GM19035 (cell line): Measurements from ENCODE around the gene FARP1.

Source experiments
- ATAC-seq: cut with Tn5 transposase; IDR thresholded peaks from one replicate; pipeline ENCODE4 v1.9.1; 2021; ENCODE audit not compliant: unreplicated experiment

FARP1 gene

DNA sequence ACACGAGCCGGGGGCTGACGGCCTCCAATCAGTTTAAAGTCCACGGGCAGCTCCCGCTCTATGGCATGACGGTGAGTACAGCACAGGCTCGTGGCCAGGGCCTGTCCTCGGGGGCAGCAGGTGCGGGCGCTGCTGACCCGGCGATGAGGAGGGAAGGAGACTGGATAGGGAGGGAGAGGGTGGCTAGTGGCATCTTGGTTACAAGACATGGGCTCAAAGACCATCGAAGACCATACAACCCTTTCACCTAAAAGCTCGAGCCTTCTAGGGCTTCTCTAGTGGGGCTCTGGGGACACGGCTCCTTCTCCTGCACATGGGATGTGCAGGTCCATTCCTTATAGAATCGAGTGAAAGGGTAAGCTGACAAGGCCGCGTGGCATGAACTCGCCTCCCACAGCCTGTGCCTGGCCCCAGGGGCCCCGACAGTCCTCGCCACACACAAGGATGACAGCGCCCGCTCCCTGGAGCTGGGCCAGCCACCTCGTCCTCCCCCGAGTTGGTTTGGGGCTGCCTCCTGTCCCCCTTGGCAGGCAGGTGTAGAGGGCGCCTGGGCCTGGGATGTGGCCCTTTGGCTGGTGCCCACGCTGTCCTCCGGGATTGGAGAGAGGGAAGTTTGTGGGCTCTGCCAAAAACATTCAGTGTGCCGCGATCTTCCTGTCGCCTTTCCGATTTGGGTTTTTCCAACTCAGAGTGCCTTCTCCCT lies 296.4 kb downstream of the FARP1 start:
- ATAC-seq = no peak

DNA sequence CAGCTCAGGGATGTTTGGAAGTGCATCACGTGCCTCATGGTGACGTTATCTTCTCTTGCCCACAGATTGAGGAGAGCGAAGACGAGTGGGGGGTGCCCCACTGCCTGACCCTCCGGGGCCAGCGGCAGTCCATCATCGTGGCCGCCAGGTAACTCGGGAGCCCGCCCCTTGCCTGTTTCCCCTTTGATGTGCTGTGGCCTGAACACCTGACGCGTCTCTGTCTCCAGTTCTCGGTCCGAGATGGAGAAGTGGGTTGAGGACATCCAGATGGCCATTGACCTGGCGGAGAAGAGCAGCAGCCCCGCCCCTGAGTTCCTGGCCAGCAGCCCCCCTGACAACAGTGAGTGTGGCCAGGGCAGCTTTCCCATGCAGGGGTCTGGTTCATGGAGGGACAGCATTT lies 297.0 kb downstream of the FARP1 start:
- no peak for ATAC-seq

DNA sequence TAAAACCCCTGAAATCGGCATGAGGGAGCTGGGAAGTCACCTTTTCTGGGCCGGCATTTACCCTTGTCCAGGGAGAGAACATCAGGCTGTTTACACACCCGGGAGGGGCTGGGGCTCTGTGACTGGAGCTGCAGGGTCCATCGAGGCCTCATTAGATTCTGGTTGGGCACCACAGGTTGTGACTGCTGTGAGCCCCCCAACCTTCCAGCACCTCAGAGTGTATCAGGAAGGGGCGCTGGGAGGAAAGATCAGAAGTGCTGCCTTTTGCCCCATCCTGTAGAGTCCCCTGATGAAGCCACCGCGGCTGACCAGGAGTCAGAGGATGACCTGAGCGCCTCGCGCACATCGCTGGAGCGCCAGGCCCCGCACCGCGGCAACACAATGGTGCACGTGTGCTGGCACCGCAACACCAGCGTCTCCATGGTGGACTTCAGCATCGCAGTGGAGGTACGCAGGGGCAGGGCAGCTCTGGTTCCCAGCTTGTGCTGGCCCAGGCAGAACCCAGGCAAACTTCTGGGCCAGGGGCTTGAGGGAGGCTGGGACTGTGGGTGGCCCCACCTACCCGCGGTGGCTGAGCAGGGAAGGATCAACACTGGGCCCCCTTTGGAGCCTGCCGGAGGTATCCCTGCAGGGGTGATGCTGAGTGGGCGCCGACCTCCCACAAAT lies 297.6 kb downstream of the FARP1 start:
- no peak for ATAC-seq

DNA sequence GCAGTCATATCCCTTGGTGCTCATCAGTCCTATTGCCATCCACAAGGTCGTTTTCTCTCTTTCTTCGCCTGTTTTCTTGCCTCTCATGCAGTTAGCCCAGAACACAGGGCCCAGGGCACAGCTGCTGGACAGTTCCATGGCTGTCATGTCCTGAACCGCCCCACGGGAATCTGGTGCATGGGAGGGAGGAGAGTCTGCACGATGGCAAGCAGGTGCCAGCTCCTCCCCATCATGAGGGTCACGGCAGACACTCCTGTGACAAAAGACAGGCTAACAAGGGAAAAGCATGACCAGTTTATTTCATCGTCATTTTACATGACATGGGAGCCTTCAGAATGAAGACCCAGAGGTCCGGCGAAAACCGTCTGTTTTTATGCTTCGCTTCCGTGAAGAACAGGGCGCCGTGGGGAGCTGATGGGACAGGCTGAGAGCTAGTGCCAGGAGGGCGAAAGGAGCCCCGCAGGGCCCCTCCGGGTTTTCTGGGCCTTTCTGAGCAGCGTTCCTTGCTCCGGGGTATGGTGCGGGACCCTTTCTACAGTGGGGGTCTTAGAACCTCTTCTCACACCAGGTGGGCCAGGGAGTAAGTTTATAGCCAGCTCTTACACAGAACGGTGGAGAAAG lies 298.3 kb downstream of the FARP1 start:
- no peak for ATAC-seq

DNA sequence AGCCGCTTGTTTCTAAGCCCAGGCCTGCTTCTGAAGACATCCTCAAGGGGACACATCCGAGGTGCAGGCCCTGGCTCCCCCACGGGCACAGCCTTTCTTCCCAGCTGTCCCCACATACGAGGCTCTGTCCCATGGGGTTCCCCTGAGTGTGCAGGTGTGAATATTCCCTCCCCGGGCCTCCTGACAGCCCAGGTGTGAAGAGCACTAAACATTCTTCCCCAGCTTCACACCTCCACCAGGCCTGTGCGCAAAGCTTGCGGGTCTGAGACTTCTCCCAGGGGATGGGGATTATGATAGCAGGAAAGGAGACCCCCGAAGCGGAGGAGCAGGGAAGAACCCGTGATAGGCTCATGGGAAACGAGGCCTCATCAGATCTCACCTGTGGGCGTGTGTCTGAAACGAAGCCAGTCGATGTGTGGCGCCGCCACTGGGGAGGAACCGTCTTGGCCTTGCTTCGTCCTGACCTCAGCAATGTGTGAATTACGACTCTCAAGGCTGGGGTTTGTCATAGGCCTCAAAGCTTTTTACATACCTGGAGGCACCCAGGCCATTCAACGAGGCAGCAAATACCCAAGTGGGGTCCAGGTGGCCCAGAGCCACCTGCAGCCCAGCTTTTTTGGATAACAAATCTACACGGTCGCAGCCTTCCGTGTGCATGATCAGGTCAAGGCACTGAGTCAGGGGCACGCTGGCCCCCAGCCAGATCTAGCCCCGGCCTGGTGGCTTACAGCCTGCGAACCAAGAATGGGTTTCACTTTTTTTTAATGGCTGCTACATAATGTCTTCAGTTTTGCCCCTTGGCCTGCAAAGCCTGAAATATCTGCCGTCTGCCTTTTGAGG lies 299.7 kb downstream of the FARP1 start:
- ATAC-seq = no peak

DNA sequence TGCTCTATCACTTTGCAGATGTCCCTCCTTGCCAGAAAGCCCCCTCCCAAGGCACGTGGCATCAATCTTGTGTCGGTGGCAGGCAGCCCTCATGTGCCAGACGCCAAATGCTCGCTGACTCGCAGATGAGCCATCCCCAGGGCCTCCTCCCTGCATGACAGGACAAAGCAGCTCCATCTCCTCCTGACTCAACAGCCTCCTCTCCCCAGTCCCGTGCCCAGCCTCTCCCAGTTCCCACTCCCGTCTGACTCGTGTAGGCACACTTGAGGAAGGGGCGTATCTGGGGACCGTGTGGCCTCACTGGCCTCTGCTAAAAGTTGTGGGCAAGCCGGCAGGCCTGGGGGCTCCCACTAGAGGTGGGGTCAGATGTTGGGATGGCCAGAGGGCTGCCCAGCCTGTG lies 300.4 kb downstream of the FARP1 start:
- no peak for ATAC-seq

DNA sequence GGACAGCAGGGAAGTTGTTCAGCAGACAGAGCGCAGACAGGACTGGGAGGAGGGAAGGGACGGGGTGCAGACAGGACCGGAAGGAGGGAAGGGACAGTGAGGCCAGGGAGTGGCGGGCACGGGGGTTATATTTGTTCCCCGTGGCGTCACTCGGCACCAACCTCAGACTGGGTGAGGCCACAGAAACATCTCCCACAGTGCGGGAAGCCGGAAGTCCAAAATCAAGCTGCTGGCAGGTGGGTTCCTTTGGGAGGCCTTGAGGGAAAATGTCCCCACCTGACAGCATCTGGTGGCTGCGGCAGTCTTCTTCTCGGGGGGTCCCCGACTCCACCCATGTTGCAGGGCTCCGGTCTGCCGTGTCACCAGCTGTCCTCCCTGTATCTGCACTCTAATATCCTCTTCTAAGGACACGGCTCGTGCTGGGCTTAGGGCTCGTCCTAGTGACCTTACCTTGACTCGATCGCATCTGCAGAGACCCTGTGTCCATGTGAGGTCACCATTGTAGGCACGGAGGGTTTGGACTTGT lies 301.0 kb downstream of the FARP1 start:
- ATAC-seq = no peak

DNA sequence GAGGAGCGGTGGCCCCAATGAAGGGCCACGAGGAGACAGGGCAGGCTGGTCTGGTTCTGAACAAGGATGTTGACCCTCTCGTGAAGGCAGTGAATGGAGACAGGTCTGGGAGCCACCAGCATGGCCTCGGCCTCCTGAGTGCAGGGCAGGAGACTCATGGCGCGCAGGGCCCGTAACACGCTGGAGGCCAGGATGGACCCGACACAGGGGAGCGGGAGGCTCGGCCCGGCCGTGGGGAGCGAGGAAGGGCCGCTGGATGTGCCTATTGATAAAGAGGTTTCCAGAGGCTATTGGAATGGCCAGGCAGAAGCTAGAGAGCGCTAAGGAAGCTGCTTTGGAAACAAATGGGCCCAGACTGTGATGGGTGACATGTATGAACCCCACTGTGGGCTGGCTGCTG lies 301.5 kb downstream of the FARP1 start:
- no peak for ATAC-seq

DNA sequence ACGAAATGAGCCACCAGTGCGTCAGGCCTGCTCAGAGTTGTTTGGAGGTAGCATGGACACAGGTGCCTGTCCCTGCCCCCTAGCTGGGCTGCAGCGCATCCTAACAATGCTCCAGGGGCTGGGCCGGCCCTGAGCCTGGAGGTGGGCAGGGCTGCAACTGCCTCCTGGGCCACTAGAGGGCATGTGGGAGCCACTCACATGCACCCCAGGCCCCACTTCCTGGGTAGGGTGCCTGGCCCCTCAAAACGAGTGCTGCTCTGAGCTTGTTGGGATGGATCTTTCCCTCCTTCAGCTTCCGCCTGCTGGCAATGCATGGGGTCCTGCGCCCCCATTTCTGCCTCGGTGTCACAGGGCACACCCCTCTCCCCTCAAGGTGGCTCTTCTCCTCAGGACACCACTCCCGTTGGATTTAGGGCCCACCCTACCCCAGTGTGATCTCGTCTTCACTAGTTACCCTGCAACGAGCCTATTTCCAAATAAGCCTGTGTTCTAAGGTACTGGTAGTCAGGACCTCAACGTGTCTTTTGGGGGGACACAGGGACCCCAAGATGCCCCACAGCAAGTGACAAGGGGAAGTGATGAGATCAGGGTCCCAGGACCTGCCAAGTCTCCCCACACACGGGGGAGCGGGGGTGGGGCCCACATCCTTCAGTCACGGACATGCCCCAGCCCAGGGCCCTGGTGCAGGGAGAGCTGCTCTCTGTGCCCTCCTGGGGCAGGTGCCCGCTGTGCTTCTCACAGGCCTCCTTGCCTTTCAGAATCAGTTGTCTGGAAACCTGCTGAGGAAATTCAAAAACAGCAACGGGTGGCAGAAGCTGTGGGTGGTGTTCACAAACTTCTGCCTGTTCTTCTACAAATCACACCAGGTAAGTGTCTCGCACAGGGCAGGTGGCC lies 302.7 kb downstream of the FARP1 start:
- peak; percentile 93 for ATAC-seq

DNA sequence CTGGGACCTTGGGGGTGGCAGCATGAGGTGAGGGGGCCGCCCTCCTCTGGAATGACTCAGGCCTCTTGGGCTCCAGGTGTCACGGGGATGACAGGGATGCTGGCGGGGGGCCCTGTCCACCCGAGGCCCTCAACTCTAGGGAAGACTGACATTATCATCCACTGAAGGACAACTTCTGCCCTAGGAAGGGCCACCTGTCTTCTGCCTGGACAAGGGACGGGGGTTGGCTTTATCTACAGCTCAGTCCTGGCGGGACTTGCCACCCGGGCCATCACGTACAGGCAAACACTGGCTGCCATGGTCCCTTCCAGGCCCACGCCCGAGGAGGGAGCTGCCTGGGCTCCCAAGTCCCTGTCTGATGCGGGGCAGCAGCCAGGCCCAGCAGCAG lies 303.3 kb downstream of the FARP1 start:
- no peak for ATAC-seq

DNA sequence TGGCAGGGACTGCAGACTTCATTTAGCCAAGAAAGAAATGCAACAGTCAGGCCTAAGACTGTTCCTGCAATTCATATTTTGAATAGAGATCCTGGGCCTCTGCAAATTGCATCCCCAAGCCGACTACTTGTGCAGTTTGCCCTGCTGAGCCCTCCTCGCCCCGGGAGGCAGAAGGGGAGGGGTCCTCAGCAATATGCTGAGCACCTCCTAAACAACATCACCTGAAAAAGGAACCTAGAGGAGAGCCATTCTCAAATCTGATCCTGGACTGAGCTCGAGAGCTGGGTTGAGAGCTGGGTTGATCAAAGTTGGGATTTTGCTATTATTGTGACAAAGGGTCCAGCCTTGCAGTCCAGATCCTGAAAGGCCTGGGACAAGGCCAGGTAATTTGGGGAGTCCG lies 304.2 kb downstream of the FARP1 start:
- no peak for ATAC-seq

DNA sequence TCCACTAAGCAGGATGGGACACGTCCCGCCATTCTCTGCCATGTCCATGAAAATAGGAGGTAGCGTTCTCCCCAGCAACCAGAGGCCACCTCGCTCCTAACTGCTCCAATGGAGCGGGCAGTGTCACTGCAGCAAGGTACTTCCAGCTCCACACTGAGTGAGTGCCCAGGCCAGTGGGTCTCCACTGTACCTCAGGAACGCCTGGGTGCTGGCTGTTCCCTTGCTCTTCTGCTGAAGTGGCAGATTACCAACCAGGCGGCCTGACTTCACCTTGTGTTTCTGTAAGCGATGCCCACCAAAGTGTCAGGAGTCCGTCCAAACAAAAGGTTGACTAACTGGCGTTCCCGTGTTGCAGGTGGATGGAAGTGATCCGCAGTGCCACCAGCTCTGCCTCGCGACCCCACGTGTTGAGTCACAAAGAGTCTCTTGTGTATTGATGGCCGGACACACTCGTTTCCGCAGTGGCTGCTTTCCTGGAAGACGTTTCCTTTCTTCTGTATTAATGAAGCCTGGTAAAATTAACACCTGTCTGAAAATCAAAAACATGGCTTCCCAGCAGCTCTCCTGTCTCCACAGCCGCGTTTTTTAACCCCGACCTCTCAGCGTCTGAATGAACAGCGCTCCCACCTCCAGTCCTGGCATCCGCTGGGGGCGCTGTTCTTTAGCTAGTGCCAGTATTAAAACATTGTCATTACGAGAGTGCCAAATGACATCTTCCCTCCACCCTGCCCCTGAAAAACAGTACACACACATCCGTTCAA lies 305.2 kb downstream of the FARP1 start:
- no peak for ATAC-seq

DNA sequence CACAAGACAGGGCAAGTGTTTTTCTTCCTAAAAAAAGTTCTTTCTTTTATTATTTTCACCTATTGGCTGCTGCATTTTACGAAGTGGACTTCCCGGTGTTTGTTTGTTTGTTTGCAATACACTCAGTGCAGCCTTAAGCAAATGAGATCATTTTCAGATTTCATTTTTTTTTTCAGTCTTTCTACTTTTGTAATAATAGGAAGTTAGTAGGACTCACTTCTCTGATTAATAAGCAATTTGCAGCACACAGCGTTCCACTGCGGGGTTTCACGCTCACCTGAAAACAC lies 305.7 kb downstream of the FARP1 start:
- no peak for ATAC-seq

DNA sequence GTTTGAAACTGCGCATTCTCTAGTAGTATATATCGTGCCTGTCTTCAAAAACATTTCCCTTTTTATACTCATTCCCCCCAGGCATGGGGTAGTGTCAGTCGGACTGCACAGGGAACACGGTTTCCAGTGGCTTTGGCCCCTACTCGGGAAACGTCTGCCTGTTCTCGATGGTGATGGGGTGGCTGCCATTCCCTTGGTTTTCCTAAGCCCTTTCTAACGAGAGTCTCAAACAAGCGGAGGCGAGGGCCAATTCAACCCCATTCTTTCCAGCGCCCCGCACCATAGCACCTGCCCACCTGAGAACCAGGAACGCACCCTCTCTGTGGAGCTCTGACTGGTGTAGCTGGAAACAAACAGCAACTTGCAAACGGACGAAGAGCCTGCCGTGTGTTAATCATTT lies 306.4 kb downstream of the FARP1 start:
- ATAC-seq = no peak

DNA sequence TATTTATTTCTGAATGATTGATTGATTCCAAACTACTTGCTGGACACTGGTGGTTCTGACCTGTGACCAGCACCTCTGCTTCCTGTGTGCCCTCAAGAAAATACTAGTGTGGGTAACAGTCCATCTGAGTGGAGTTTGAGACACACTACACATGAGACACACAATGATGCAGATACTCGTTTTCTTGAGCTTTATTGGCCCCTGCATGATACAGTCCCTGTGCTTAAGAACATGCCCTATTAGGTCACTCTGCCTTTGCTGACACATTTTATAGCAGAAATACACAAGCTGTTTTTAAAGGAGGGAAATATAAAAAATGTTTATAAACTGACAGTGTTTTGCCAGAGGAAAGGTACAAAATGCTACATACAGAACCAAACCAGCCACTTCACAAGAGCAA lies 307.1 kb downstream of the FARP1 start:
- ATAC-seq = no peak

DNA sequence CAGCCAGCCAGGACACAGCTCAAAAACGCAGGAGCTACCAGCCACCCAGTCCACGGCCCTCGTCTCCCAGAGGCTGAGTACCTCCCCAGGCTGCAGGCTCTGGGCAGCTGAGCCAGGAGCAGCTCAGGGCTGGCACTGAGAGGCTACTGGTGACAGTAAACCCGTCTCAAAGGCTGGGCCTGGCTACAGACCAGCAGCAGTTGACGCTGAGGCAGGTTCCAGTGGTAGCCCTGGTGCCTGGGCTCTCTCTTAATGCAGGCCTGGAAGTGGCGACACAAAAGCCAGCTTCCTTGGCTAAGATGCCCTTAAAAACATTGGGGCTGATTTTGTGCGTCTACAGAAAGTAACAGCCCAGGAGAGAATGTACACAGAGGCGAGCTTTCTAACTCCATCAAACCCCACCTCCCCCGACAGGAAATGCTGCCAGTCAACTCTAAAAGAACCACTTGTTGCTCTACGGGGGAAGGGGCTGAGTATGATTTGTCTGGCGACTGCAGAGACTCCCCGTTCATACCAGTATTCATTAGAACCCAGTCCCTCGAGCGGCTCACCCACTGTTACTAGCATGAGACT lies 307.7 kb downstream of the FARP1 start:
- ATAC-seq = no peak

DNA sequence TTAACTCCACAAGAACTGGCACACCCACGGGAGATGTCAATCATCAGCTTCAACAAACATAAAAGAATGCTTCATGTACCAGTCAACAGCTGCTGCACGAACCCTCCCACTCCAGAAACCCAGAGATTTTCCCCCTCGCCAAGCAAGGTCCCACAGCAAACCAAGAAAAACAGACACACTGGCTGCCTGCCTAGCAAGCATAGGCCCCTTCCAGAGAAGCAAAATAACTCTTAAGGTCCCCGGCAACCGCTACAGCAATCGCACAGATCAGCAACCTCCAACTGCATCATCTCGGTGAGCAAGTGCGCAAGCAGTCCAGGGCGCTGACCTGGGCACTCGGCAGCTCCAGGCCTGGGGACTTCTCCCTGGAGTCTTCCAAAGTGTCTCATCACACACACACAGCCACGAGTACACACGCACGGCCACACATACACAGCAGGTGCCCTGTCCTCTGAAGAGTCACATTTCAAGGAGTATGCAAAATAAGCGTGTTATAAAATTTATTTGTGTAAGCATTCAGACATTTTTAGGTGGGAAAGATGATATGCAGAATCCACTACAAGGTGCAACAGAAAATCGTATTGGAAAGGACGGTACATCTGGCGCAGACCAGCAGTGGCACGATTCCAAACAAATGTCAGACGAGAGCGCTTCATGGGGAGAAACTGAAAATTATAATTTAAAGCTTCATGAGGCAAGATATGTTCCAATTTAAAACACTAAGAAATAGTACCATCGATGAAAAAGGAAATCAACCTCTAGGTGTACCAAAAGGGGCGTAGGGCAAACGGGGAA lies 309.0 kb downstream of the FARP1 start:
- no peak for ATAC-seq
